Ishikawa (cell line): ENCODE data around the gene IL2RG.

Experiments
- CEBPB ChIP-seq: IDR thresholded peaks from 2 replicates; pipeline ENCODE4 v1.6.1; 2012
- CREB1 ChIP-seq: IDR thresholded peaks from 2 replicates; pipeline ENCODE4 v1.6.1; 2012; ENCODE audit warnings: low read depth
- EGR1 ChIP-seq: IDR thresholded peaks from 2 replicates; pipeline ENCODE4 v1.6.1; 2012
- EP300 ChIP-seq: IDR thresholded peaks from 2 replicates; pipeline ENCODE4 v1.6.1; 2012; ENCODE audit warnings: borderline replicate concordance
- FOXM1 ChIP-seq: IDR thresholded peaks from 2 replicates; pipeline ENCODE4 v1.6.1; 2012; ENCODE audit warnings: low read depth, borderline replicate concordance
- NFIC ChIP-seq: IDR thresholded peaks from 2 replicates; pipeline ENCODE4 v1.6.1; 2012
- RAD21 ChIP-seq: IDR thresholded peaks from 2 replicates; pipeline ENCODE4 v1.6.1; 2012; ENCODE audit warnings: low read depth
- REST ChIP-seq: IDR thresholded peaks from 2 replicates; pipeline ENCODE4 v1.6.1; 2012; ENCODE audit warnings: low read depth, mild to moderate bottlenecking
- TAF1 ChIP-seq: IDR thresholded peaks from 2 replicates; pipeline ENCODE4 v1.6.1; 2012; ENCODE audit warnings: low read depth, mild to moderate bottlenecking
- TCF12 ChIP-seq: IDR thresholded peaks from 2 replicates; pipeline ENCODE4 v1.6.1; 2012; ENCODE audit warnings: low read depth
- TEAD4 ChIP-seq: IDR thresholded peaks from 2 replicates; pipeline ENCODE4 v1.6.1; 2012
- YY1 ChIP-seq: IDR thresholded peaks from 2 replicates; pipeline ENCODE4 v1.6.1; 2012; ENCODE audit warnings: low read depth
- ZBTB7A ChIP-seq: IDR thresholded peaks from 2 replicates; pipeline ENCODE4 v1.6.1; 2012; ENCODE audit warnings: low read depth
- TF ChIP-seq, protein P1 (sequence below): IDR thresholded peaks from 2 replicates; pipeline ENCODE4 v1.6.1; 2012
- TF ChIP-seq, protein P2 (sequence below): IDR thresholded peaks from 2 replicates; pipeline ENCODE4 v1.6.1; 2012

IL2RG gene

DNA sequence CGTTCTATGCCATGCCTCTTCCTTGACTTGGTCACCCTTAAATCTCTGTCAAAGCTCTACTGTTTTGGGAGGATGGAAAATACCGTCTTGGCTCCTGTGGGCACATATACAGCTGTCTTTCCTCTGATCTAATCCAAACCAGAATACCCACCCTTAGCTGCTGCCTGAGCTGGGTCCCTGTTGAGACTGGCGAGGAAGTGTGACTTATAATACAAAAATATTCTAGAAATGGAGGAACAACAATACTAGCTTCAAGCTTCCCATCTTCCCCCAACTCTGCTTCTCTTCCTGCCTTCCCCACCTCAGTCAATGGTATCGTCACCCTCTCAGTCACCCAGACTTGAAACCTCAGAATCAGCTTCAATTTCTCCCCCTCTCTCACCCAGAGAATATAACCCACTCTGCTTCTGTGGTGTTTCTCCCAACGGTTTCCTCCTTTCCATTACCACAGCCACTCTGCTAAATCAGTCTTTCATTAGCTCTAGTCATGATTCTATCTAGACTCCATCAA is 599 bp upstream of the IL2RG start:
- TF ChIP-seq ZBTB7A = no peak
- TF ChIP-seq, protein P1, sequence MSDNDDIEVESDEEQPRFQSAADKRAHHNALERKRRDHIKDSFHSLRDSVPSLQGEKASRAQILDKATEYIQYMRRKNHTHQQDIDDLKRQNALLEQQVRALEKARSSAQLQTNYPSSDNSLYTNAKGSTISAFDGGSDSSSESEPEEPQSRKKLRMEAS = no peak
- TF ChIP-seq TCF12 = no peak
- no peak for TF ChIP-seq EGR1
- TF ChIP-seq YY1 = no peak
- TF ChIP-seq, protein P2, sequence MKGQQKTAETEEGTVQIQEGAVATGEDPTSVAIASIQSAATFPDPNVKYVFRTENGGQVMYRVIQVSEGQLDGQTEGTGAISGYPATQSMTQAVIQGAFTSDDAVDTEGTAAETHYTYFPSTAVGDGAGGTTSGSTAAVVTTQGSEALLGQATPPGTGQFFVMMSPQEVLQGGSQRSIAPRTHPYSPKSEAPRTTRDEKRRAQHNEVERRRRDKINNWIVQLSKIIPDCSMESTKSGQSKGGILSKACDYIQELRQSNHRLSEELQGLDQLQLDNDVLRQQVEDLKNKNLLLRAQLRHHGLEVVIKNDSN = no peak
- TF ChIP-seq EP300 = no peak
- no peak for TF ChIP-seq TAF1
- no peak for TF ChIP-seq TEAD4
- no peak for TF ChIP-seq NFIC
- TF ChIP-seq CEBPB = no peak
- no peak for TF ChIP-seq RAD21
- no peak for TF ChIP-seq FOXM1
- TF ChIP-seq CREB1 = no peak
- no peak for TF ChIP-seq REST

DNA sequence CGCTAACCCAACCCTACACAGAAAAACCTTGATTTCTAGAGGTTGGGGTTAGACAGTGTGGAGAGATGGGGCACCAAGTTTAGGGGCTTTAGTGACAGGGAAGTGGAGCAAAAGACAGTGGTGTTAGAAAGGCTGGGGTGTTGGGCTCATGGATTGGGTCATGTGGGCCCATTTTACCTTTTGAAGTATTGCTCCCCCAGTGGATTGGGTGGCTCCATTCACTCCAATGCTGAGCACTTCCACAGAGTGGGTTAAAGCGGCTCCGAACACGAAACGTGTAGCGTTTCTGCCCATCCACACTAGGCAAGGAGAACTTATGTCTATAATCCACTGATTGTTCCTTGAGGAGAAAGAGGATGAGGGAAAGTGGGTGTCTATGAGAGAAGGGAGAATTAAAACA is 2.3 kb downstream of the IL2RG start:
- TF ChIP-seq REST (no peak), CEBPB (no peak), CREB1 (no peak), TCF12 (no peak), TAF1 (no peak), FOXM1 (no peak), EGR1 (no peak), ZBTB7A (no peak), TEAD4 (no peak), YY1 (no peak), EP300 (no peak), NFIC (no peak), RAD21 (no peak)
- TF ChIP-seq, protein P2 = no peak
- TF ChIP-seq, protein P1 = no peak

DNA sequence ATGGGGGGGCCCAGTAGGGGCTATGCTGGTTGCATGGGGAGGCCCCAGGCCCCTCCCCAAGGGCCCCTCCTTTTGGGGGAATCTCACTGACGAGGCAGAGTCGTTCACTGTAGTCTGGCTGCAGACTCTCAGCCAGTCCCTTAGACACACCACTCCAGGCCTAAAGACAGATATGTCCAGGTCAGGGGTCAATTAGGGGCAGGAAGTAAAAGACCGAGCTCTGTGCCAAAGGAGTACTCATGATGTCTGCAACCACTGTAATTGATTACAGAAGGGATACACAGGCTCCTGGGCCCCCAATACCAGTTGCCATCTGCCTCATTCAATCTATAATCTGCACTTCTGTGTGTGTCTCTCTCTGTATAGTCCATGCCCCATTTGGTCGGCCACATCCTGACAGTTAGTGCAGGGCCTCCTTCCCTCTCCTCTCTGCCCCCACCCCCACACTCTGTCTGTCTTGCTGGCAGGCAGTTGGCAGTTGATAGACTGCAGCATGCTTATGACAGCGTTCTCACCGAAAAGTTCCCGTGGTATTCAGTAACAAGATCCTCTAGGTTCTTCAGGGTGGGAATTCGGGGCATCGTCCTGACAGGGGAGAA is 3.5 kb downstream of the IL2RG start:
- TF ChIP-seq TEAD4 (no peak), EP300 (no peak), ZBTB7A (no peak), NFIC (no peak), CEBPB (no peak), TCF12 (no peak), TAF1 (no peak), CREB1 (no peak), REST (no peak), YY1 (no peak), FOXM1 (no peak), RAD21 (no peak), EGR1 (no peak)
- TF ChIP-seq, protein P1 = no peak
- TF ChIP-seq, protein P2 = no peak
